HG03354 (cell line): Measurements from ENCODE around the gene ERMARD.

Source experiments
- ATAC-seq: cut with Tn5 transposase; IDR thresholded peaks from one replicate; pipeline ENCODE4 v1.9.1; 2021; ENCODE audit warnings: mild to moderate bottlenecking; ENCODE audit not compliant: unreplicated experiment, poor library complexity, severe bottlenecking

ERMARD gene

DNA sequence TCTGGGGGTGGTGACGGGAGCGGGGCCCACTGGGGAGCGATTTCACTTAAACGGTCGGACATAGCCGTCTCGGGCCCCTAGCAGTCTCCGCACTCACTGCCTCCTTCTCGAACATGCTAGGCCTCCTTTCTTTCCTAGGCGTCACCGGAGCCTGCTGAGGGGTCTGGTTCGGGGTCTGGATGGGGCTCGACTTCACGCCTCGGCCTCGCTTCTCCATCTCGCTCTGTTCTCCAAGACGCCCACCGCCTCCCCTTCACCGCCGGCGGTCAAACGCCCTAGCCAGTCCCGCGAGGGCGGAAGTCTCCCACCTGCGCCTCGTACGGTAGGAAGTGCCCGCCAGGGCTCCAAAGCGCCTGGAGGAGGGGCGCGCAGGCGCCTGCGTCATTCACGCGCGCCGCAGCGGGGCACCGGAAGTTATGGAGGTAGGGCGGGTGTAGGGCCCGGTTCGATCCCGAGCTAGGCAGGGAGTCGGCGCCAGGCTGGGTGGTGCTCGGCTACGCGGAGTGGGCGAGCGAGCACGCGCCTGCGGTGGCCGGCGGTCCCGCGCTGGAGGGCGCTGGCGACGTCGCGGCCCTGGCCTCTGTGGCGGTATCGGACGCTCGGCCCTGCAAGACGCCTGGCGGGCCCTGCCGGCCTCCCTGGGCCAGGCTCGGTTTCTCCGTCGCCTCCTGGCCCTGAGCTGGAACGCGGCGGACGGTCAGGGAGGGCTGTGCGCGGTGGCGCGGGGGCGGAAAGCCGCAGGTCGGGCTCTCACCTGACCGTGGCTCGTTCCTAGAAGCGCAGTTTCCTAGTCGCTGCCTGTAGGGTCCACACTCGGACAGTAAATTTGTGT is at the start of gene ERMARD, which contains the start of gene DYNLT2:
TSS of gene ERMARD (plus strand) at position 381 of the 832 bp plus-strand sequence. CDS start at position 417, 36 bp downstream.
TSS of gene DYNLT2 (minus strand) at position 331 of the 832 bp plus-strand sequence. CDS start at position 217, 114 bp downstream.
- ATAC-seq = peak; percentile 95

DNA sequence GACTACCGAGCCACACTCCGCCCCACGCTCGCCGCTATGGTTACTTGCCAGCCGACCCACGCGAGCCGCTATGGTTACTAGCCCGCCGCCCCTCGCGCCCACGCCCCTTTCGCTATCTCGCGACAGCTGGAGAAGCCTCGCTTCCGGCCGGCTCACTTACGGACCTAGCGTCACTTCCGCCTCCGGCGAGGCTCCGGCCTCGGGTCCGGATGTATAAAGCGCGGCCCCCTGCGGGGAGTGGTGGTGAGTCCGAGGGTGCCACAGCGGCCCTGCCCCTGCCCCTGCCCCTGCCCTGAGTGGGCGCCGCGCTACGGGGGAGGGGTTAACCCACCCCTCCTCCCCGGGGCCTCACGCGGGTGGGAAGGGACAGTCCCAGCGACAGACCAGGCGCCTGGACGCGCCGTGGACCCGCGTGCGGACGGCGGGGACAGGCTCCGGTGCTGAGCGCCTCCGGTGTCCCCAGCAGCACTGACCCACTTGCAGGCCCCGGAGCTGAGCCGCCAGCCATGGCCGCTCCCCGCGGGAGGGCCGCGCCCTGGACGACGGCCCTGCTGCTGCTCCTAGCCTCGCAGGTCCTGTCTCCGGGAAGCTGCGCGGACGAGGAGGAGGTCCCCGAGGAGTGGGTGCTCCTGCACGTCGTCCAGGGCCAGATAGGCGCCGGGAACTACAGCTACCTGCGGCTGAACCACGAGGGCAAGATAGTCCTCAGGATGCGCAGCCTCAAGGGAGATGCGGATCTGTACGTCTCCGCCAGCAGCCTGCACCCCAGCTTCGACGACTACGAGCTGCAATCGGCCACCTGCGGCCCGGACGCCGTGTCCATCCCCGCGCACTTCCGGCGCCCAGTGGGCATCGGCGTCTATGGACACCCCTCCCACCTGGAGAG is 49.2 kb upstream of the ERMARD start, which contains the start of the genes C6orf120 and WDR27:
TSS of gene C6orf120 (plus strand) at position 173 of the 886 bp plus-strand sequence. CDS start at position 507, 334 bp downstream.
TSS of gene WDR27 (minus strand) at position 76 of the 886 bp plus-strand sequence. CDS start 13,024 bp downstream, outside the sequence.
- ATAC-seq = peak; percentile 93

- ATAC-seq = peak; percentile 22
Measured at GRCh38 chr6:169702840-169703246, 48.6 kb upstream of the ERMARD start.

GRCh38 chr6:169707772-169708171 is 43.6 kb upstream of the ERMARD start:
- ATAC-seq = no peak

- peak; percentile 61 for ATAC-seq
Measured at GRCh38 chr6:169709293-169709692, 42.1 kb upstream of the ERMARD start.

DNA sequence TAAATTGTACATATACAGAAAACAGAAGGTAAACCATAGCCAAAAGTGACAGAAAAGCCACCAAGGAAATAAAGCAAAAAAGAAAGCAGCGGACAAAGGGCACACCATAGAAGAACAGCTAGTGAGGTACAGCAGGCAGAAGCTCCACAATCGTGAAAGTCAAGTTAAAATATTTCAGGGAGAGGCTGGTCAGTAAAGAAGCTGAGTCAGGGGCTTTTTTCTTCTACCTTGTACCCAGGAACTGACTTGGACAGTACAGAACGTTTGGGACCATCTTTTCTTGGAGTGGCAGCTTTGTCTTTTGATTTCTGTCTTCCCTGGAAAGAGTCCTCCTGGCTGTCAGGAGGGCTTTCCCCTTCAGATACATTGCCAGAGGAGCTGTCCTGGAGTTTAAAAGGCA is 41.4 kb upstream of the ERMARD start:
- no peak for ATAC-seq

DNA sequence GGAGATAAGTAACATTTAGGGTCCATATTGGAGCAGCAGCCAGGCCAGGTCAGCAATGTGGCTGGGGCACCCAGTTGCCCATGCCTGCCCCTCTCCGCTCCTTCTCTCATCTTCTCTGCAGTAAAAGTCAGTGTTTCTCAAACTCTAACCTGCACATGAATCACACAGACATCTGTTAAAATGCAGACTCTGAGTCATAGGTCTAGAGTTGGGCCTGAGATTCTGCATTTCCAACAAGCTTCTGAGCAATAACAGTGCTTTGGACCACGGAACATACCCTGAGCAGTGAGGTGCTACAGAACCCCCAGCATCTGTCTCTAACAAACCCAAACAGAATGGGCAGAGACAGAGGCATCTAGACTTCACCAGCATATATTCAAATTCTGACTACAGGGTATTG is 37.2 kb upstream of the ERMARD start:
- no peak for ATAC-seq

DNA sequence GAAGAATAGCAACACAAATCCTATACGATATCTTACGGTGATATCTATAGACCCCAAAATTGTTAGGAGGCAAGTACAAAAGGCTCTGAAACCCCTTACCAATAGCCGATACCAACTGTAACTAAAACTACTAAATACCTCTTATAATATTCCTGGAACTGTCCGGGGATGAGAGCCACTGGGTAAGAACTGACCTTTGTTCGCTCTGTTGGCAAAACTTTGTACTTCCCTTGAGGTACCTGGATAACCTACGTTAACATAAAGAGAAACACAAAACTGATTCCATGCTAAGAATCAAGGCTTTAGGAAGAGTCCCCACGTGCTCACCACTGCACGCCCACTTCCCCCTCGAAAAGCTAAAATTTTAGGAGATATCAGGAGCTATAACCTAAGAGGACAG is 36.8 kb upstream of the ERMARD start:
- ATAC-seq = no peak

DNA sequence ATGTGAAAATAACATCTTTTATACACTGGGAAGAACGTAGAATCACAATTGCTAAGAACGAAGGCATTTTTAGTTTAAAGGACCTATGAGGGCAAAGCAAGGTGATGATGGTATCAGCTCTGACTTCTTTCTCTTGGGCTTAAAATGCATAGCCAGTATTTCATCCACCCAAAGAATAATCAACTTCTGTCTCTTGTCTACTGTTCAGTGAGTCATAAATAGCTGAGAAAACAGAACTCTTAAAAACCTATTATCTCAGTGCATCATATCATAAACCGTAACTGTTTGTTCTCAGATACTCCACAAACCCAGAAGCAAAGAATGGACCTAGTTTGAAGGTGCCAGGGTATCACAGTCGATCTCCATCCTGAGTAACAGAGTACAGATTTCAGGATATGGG is 32.3 kb upstream of the ERMARD start:
- no peak for ATAC-seq

DNA sequence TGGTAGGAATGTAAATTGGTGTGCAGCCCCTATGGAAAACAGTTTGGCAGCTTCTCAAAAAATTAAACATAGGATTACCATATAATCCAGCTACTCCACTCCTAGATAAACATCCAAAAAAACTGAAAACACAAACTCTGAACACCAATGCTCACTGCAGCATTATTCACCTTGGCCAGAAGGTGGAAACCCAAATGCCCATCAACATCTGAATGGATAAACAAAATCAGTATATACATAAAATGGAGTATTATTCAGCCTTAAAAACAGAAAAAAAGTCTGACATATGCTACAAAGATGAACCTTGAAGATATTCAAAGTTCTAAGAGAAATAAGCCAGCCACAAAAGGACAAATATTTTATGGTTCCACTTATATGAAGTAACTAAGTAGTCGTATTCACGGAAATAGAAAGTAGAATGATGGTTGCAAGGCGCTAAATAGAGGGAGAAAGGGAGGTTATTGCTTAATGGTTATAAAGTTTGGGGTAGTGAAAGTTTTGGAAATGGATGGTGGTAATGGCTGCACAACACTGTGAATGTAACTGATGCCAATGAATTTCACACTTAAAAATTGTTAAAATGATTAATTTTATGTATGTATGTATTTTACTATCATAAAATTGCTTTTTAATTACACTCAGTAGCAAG is 31.1 kb upstream of the ERMARD start:
- ATAC-seq = no peak

- peak; percentile 12 for ATAC-seq
Measured at GRCh38 chr6:169722362-169723199, 28.8 kb upstream of the ERMARD start.

GRCh38 chr6:169723200-169723909 is 28.1 kb upstream of the ERMARD start:
- peak; percentile 42 for ATAC-seq

- peak; percentile 49 for ATAC-seq
Measured at GRCh38 chr6:169723991-169724493, 27.4 kb upstream of the ERMARD start.

DNA sequence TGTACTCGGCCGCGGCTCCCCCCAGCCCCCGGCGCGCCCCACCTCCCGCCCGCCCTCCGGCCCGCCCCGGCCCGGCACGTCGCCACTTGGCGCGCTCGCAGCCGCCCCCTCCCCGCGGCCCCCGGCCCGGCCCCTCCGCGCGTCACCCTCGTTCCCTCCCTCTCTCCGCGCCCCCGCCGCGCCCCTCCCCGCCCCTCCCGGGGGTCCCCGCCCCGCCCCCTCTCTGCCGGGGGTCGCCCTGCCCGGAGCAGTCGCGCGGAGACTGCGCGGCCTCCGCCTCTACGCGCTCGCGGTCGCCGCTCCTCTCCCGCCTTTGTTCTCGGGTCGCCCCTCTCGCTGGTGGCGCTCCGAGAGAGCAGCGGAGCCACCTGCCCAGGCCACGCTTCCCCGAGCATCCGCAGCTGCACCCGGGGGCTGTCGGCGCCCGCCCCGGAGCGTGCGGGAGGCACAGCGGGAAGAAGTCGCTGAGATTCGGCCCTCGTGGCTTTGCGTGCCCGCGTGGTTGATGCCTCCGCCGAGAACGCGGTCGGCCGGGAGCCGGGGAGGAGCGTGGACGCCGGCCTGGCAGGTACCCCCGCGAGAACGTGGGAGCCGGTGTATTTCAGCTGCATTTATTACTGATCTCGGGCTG is 26.8 kb upstream of the ERMARD start, which contains the start of gene PHF10:
TSS of gene PHF10 (minus strand) at position 7 of the 631 bp plus-strand sequence. CDS start 569 bp downstream, outside the sequence.
- peak; percentile 47 for ATAC-seq

GRCh38 chr6:169725125-169726048 is 26.0 kb upstream of the ERMARD start:
- ATAC-seq = peak; percentile 17

DNA sequence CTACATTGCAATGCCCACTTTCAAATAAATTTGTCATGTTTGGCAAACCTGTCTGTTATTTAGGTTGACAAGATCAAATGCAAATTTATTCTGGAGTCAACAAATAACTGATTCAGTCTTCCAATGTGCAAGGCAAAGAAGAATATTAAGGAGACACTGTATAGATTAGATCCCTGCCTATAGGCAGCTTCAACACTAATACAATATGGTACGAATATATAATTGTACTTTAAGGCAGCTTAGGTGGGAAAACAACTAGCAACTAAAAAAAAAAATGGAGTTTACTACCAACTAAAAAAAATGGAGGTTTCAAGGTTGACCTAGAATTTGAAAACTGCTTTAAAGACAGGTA is 25.4 kb upstream of the ERMARD start:
- ATAC-seq = no peak

- ATAC-seq = no peak
Measured at GRCh38 chr6:169726963-169727362, 24.5 kb upstream of the ERMARD start.
